A673 (cell line): ENCODE data around the gene MIEN1. TPM values are rescaled to one million over a fixed set of nuclear protein-coding genes. Genes with fewer than 3 reads are reported as not detected.
"Not testable (repeated sequence)": the region's sequence is repeated elsewhere in the genome, so short reads cannot be mapped to it uniquely, and the experiment has no call there.

Experiments used
- BruUV-seq: library from RNA; stranded (reverse); fragments of 400-500 nt; replicated peaks from 2 replicates; lab custom pipeline; 2021; lab: Mats Ljungman, UMichigan
- CTCF ChIA-PET: fragments of 300-600 bp; sonication (Branson Sonifier 250); formaldehyde crosslinking; loops from one replicate; lab custom pipeline; 2022; ENCODE audit warnings: antibody characterized with exemption; lab: Charles Lee
- POLR2A ChIA-PET: fragments of 300-600 bp; sonication (Branson Sonifier 250); formaldehyde crosslinking; loops from one replicate; lab custom pipeline; 2022; ENCODE audit warnings: antibody characterized with exemption; ENCODE audit not compliant: low non-redundant PET; lab: Charles Lee
- DNase-seq: peaks from one replicate; pipeline ENCODE4 v3.0.0-alpha.2; 2015; ENCODE audit warnings: low spot score
- H3K27ac ChIP-seq: fragments of 200-600 bp; sonication (generic); 2 replicates; pipeline ENCODE4 v1.5.1; 2016; ENCODE audit warnings: mixed run types, low read depth, mild to moderate bottlenecking, mixed read lengths, antibody characterized with exemption, low read length; ENCODE audit not compliant: poor library complexity, severe bottlenecking
- H3K27me3 ChIP-seq: fragments of 200-600 bp; sonication (generic); replicated peaks from 2 replicates; pipeline ENCODE4 v1.6.1; 2017; ENCODE audit warnings: mixed run types, low read depth, mild to moderate bottlenecking, mixed read lengths, antibody characterized with exemption, low read length; ENCODE audit not compliant: insufficient read depth, poor library complexity
- H3K36me3 ChIP-seq: fragments of 200-600 bp; sonication (generic); 2 replicates; pipeline ENCODE4 v1.6.1; 2016; ENCODE audit warnings: mixed run types, mild to moderate bottlenecking, mixed read lengths, antibody characterized with exemption, low read length; ENCODE audit not compliant: insufficient read depth, poor library complexity, severe bottlenecking
- H3K4me1 ChIP-seq: fragments of 200-600 bp; sonication (generic); 2 replicates; pipeline ENCODE4 v1.6.1; 2017; ENCODE audit warnings: mixed run types, mild to moderate bottlenecking, mixed read lengths, antibody characterized with exemption, low read length; ENCODE audit not compliant: insufficient read depth, poor library complexity, severe bottlenecking
- H3K4me3 ChIP-seq: fragments of 200-600 bp; sonication (generic); 2 replicates; pipeline ENCODE4 v1.5.1; 2016; ENCODE audit warnings: low read depth, mixed run types, mild to moderate bottlenecking, mixed read lengths, low read length; ENCODE audit not compliant: poor library complexity, severe bottlenecking
- H3K9me3 ChIP-seq: fragments of 200-600 bp; sonication (generic); 2 replicates; pipeline ENCODE4 v1.6.1; 2016; ENCODE audit warnings: mixed run types, low read depth, mild to moderate bottlenecking, mixed read lengths, antibody characterized with exemption, low read length; ENCODE audit not compliant: poor library complexity, severe bottlenecking
- CTCF ChIP-seq: fragments of 300-800, 200-600 bp; sonication (generic); conservative IDR thresholded peaks from 2 replicates; pipeline ENCODE4 v1.5.1; 2017; ENCODE audit warnings: low read depth, mild to moderate bottlenecking, antibody characterized with exemption, low read length, moderate library complexity, mixed read lengths
- EZH2 ChIP-seq: fragments of 200-600 bp; sonication (generic); IDR thresholded peaks from 2 replicates; pipeline ENCODE4 v1.6.1; 2017; ENCODE audit warnings: borderline replicate concordance, low read depth, mild to moderate bottlenecking, mixed read lengths, antibody characterized with exemption, low read length; ENCODE audit not compliant: poor library complexity, severe bottlenecking
- intact Hi-C: fragments of 100-400 bp; cut with micrococcal nuclease; formaldehyde crosslinking; loops from one replicate; pipeline ENCODE4 v1.10.0; 2022; ENCODE audit not compliant: unreplicated experiment
- total RNA-seq: library from RNA; stranded (reverse); gene quantifications from 2 replicates; pipeline ENCODE4 v1.2.3, GENCODE V29; 2021

MIEN1 gene
- total RNA-seq, 1 experiment from 2014 or later: 30.5 TPM

- no peaks in the 10 kb centered on the region for H3K27me3 ChIP-seq
- DNase-seq: no peak
- no peak overlapping the region for H3K27ac ChIP-seq
- H3K36me3 ChIP-seq: no peaks in the 10 kb centered on the region
- intact Hi-C loops: no loop called here
- no peaks in the 10 kb centered on the region for H3K4me1 ChIP-seq
- TF ChIP-seq CTCF (no peak), EZH2 (no peak)
- POLR2A ChIA-PET: no interaction called here
- H3K9me3 ChIP-seq: no peaks in the 10 kb centered on the region
- no TSS peak for BruUV-seq
- CTCF ChIA-PET: no interaction called here
- no peak overlapping the region for H3K4me3 ChIP-seq
Measured at GRCh38 chr17:39711851-39712250, 18.5 kb downstream of the MIEN1 start.

DNA sequence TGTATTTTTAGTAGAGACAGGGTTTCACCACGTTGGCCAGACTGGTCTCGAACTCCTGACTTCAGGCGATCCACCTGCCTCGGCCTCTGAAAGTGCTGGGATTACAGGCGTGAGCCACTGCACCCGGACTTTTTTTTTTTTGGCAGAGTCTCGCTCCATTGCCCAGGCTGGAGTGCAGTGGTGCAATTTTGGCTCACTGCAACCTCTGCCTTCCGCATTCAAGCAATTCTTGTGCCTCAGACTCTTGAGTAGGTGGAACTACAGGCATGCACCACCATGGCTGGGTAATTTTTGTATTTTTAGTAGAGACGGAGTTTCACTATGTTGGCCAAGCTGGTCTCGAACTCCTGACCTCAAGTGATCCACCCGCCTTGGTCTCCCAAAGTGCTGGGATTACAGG, 19.3 kb downstream of the MIEN1 start:
- H3K27me3 ChIP-seq, POLR2A ChIA-PET, H3K36me3 ChIP-seq, CTCF ChIA-PET, DNase-seq, H3K27ac ChIP-seq, BruUV-seq, H3K9me3 ChIP-seq, intact Hi-C loops, H3K4me3 ChIP-seq, H3K4me1 ChIP-seq: not testable (repeated sequence)

DNA sequence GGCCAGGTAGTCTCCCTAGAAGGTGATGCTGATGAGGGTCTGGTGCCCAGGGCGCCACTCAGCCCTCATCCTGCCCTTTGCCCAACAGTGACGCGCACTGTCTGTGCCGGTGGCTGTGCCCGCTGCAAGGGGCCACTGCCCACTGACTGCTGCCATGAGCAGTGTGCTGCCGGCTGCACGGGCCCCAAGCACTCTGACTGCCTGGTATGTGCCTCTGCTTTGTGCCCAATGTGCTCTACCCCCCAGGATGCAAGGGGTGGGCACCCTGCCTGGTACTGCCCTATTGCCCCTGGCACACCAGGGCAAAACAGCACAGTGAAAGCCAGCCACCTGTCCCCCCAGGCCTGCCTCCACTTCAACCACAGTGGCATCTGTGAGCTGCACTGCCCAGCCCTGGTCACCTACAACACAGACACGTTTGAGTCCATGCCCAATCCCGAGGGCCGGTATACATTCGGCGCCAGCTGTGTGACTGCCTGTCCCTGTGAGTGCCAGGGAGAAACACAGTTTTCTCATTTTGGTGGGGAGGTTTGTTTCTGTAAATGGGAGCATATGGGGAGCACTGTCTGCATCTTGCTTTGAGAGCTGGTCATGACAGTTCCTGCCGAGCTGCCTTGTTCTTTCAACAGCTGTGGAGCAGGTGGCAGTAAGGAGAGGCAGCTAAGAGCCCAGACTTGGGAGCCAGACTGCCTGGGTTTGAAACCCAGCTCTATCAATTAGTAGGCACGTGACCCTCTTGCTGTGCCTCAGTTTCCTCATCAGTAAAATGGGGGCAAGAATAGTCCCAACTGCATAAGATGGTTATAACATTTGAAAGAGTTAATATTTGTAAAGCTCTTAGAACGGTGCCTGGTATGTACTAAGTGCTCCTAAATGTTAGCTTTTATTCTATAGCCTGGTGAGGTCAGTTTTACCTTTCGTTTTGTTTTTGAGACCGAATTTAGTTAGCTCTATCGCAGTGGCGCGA, 20.1 kb downstream of the MIEN1 start:
- no peak for TF ChIP-seq EZH2
- TF ChIP-seq CTCF: no peak
- Histone ChIP-seq H3K9me3 (no peaks in the 10 kb centered on the region), H3K4me3 (no peak overlapping the region), H3K36me3 (no peaks in the 10 kb centered on the region), H3K27ac (no peak overlapping the region), H3K27me3 (no peaks in the 10 kb centered on the region), H3K4me1 (no peaks in the 10 kb centered on the region)
- no peak for DNase-seq
- POLR2A ChIA-PET: no interaction called here
- BruUV-seq: no TSS peak
- CTCF ChIA-PET: no interaction called here
- intact Hi-C loops: no loop called here
